GM18526 (cell line): ENCODE data around the gene RNPS1.

ENCODE experiments used
- POLR2A ChIP-seq: IDR thresholded peaks from 3 replicates; pipeline ENCODE4 v1.6.1; 2011; ENCODE audit not compliant: insufficient read length; ENCODE audit errors: extremely low read depth

The RNPS1 gene

DNA sequence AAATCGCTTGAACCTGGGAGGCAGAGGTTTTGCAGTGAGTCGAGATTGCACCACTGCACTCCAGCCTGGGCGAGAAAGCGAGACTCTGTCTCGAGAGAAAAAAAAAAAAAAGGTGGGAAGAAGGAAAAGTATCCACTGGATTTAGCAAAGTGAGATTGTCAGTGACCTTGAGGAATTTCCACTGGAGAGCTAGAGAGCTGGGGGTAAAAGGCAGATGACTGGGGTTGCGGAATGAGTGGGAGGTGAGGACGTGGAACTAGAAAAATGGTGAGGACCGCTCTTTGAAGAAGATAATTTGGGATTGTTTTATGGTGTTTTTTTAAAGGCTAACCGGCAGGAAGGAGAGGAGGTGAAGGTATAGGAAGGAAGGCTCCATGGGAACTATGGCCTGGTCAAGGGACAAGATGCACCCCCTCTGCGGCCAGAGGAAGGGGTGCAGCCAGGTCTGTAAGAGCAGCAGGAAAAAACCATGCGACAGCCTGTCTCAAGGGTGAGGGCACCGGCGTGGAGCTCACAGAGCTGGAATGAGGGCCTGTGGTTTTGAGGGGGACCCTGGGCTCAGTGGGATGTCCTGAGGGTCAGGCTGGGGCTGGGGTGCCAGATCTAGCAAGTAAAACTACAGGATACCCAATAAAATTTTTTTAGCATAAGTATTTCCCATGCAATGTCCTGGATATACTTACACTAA, 63.4 kb downstream of the RNPS1 start:
- no peak for TF ChIP-seq POLR2A
